ENCODE data around the gene IGFBP1. TPM values are rescaled to one million over a fixed set of nuclear protein-coding genes. Genes with fewer than 3 reads are reported as not detected.
"Not testable (repeated sequence)": the region's sequence is repeated elsewhere in the genome, so short reads cannot be mapped to it uniquely, and the experiment has no call there.

IGFBP1 gene
- polyA plus RNA-seq, 3 donors, result 0.47 to 0.50 (median 0.50) TPM

- no peak for DNase-seq (ENCODE audit: low read depth in 3 of 3, low spot score in 2 of 3)
Measured at GRCh38 chr7:45927721-45928120, 39.4 kb downstream of the IGFBP1 start.

GRCh38 chr7:45930967-45931366 is 42.7 kb downstream of the IGFBP1 start:
- no peak for DNase-seq (ENCODE audit: low read depth in 3 of 3, low spot score in 2 of 3)

GRCh38 chr7:45937301-45937700 is 49.0 kb downstream of the IGFBP1 start:
- no peak for DNase-seq (ENCODE audit: low read depth in 3 of 3, low spot score in 2 of 3)

GRCh38 chr7:45937862-45938261 is 49.6 kb downstream of the IGFBP1 start:
- no peak for DNase-seq (ENCODE audit: low read depth in 3 of 3, low spot score in 2 of 3)

GRCh38 chr7:45938626-45939302 is 50.5 kb downstream of the IGFBP1 start:
- DNase-seq (ENCODE audit: low read depth in 3 of 3, low spot score in 2 of 3), result no peak

- no peak for DNase-seq (ENCODE audit: low read depth in 3 of 3, low spot score in 2 of 3)
Measured at GRCh38 chr7:45939574-45939973, 51.3 kb downstream of the IGFBP1 start.

- not testable (repeated sequence) for DNase-seq (ENCODE audit: low read depth in 3 of 3, low spot score in 2 of 3)
Measured at GRCh38 chr7:45940237-45940781, 52.0 kb downstream of the IGFBP1 start.

GRCh38 chr7:45940939-45941338 is 52.7 kb downstream of the IGFBP1 start:
- DNase-seq (ENCODE audit: low read depth in 3 of 3, low spot score in 2 of 3), result no peak

Other genes with a start within 250 kb of the IGFBP1 start
- not detected for gene CCDC201, start 15.4 kb upstream of the IGFBP1 start, polyA plus RNA-seq (ENCODE audit: insufficient read length in 3 of 3)
- 100 to 1,000 TPM in 1 of 3 donors, 10 to 100 TPM in 2; 74.9 to 102 (median 87.9) TPM for gene IGFBP3, start 32.8 kb downstream of the IGFBP1 start, polyA plus RNA-seq (ENCODE audit: insufficient read length in 3 of 3)

Measured in right renal cortex interstitium (tissue), 3 donors.